Sigmoid colon (tissue), 4 donors: ENCODE measurements around the gene TMEM167B.
A peak's percentile ranks its signal among the peaks of the same experiment; 100 is the strongest.

Source experiments
- CTCF ChIP-seq, 4 experiments: fragments of 450-650 bp in 3 of 4; fragments of 200-600 bp in 1 of 4; IDR thresholded peaks; one replicate each; pipeline ENCODE4 v1.5.1; 2016 to 2019; ENCODE audit warnings: antibody characterized with exemption in 4 of 4, mild to moderate bottlenecking in 3 of 4, moderate library complexity in 2 of 4
- POLR2A ChIP-seq, 2 donors: fragments of 450-650 bp; IDR thresholded peaks; one replicate each; pipeline ENCODE4 v1.6.1; 2016; ENCODE audit warnings: antibody characterized with exemption in 2 of 2, mild to moderate bottlenecking in 2 of 2, moderate library complexity in 2 of 2
- POLR2AphosphoS5 ChIP-seq, 4 donors: sonication (generic); formaldehyde crosslinking; IDR thresholded peaks; one replicate each; pipeline ENCODE4 v1.6.1; 2017; ENCODE audit warnings: antibody characterized with exemption in 4 of 4

GRCh38 chr1:109112652-109113285 is 22.2 kb downstream of the TMEM167B start:
- peak; percentile 86 to 95 (median 90) for TF ChIP-seq CTCF (IDR thresholded peaks at IDR 0.05)
- no peak for TF ChIP-seq POLR2A (IDR thresholded peaks at IDR 0.05)
- peak in 3 of 4 donors; percentile 25 to 60 (median 49) for TF ChIP-seq POLR2AphosphoS5 (IDR thresholded peaks at IDR 0.05)
